Heart left ventricle (tissue), 16 donors: ENCODE measurements around the gene CCNE1. TPM values are rescaled to one million over a fixed set of nuclear protein-coding genes. Genes with fewer than 3 reads are reported as not detected.
"Not testable (repeated sequence)": the region's sequence is repeated elsewhere in the genome, so short reads cannot be mapped to it uniquely, and the experiment has no call there.

Experiments used
- ATAC-seq, 4 donors: fragments of 200-7000 bp; cut with Tn5 transposase; one replicate each; pipeline ENCODE4 v1.9.1; 2020 to 2022; ENCODE audit warnings: moderate library complexity in 4 of 4, mild to moderate bottlenecking in 3 of 4, moderate number of reproducible peaks in 1 of 4
- DNase-seq, 5 donors: peaks; one replicate each; pipeline ENCODE4 v3.0.0-alpha.2; 2020
- H3K27ac ChIP-seq, 12 donors: fragments of 200-600 bp; sonication (generic) in 4 of 12; one replicate each; pipeline versions ENCODE4 v1.5.0 to v1.8.0; 2016 to 2022; ENCODE audit warnings: mild to moderate bottlenecking in 2 of 12
- H3K27me3 ChIP-seq, 9 donors: fragments of 200-600 bp; sonication (generic) in 2 of 9; one replicate each; pipeline versions ENCODE4 v1.5.1 to v1.8.0; 2016 to 2022; ENCODE audit warnings: mild to moderate bottlenecking in 3 of 9
- H3K36me3 ChIP-seq, 9 donors: fragments of 200-600 bp; sonication (generic) in 2 of 9; one replicate each; pipeline versions ENCODE4 v1.5.0 to v1.8.0; 2018 to 2022; ENCODE audit warnings: mild to moderate bottlenecking in 2 of 9
- H3K4me1 ChIP-seq, 12 donors: fragments of 200-600 bp; sonication (generic) in 4 of 12; one replicate each; pipeline versions ENCODE4 v1.5.0 to v1.8.0; 2016 to 2022; ENCODE audit warnings: mild to moderate bottlenecking in 3 of 12
- H3K4me3 ChIP-seq, 12 donors: fragments of 200-600 bp; sonication (generic) in 4 of 12; one replicate each; pipeline versions ENCODE4 v1.5.0 to v1.8.0; 2017 to 2022; ENCODE audit warnings: mild to moderate bottlenecking in 9 of 12, moderate library complexity in 4 of 12
- H3K9me3 ChIP-seq, 12 donors: fragments of 200-600 bp; sonication (generic) in 4 of 12; one replicate each; pipeline versions ENCODE4 v1.5.0 to v1.8.0; 2016 to 2022; ENCODE audit warnings: mild to moderate bottlenecking in 1 of 12
- CTCF ChIP-seq, 12 donors: fragments of 200-600 bp; sonication (generic) in 4 of 12; IDR thresholded peaks; one replicate each; pipeline versions ENCODE4 v1.5.0 to v1.8.0; 2018 to 2022; ENCODE audit warnings: antibody characterized with exemption in 12 of 12, mild to moderate bottlenecking in 5 of 12
- POLR2A ChIP-seq, 2 donors: fragments of 450-650 bp; IDR thresholded peaks; one replicate each; pipeline ENCODE4 v1.6.1; 2017; ENCODE audit warnings: antibody characterized with exemption in 2 of 2, mild to moderate bottlenecking in 2 of 2, moderate library complexity in 2 of 2
- WGBS, 4 donors: extraction: QIAGEN DNeasy Blood & Tissue Kit in 2 of 4; methylation state at CpG; one replicate each; pipeline versions ENCODE4 v1.1.5 to v1.1.7; 2013 to 2018; 5-methylcytosine and 5-hydroxymethylcytosine counted together
- intact Hi-C, 10 donors: fragments of 100-400 bp; cut with DNase I; formaldehyde crosslinking; loops; one replicate each; pipeline versions ENCODE4 v1.11.1 to v1.14.2; 2022
- polyA plus RNA-seq, 2 donors: library from polyadenylated mRNA; stranded (reverse); fragments of 200-250 nt; gene quantifications; one replicate each; pipeline ENCODE4 v1.2.3, GENCODE V29; 2013
- total RNA-seq, 9 donors: library from RNA; depleted of rRNA in 2 of 9; stranded (reverse); fragments of >200 nt in 2 of 9; fragmentation: NEBNext Ultra II Directional in 3 of 9; extraction: Animal tissue kit (Norgen Biotek cat#: 25700) in 3 of 9; gene quantifications; one replicate each; pipeline versions ENCODE4 v1.1.0 to v1.2.4, GENCODE V29; 2016 to 2023
- donor health status: ischemic (EF 13 %, LVEDD 7.1; RV severe dilation, severe dysfunction).
- donor health status: healthy with polysubstance abuse.
- donor health status: DM: no; HTN: yes; CAD: no.
- donor health status: DM: no; HTN: no; CAD: no.
- donor health status: ischemic (EF 25% LVEDD 6.9; RV normal size, moderate dysfunction).
- donor health status: ischemic (EF 25% LVEDD 5.7; RV mildly dilated, moderate dysfunction).
- donor health status: healthy.
- donor health status: DM: yes; HTN: yes; CAD: no.
- donor health status: ischemic (EF 35%, LVEDD 5.7; RV mildly dilated, moderate dysfunction).
- donor health status: nonischemic (EF 11% LVEDD 7.7; RV severe dilation, severe dysfunction).
- donor health status: DM: yes; HTN: yes; CAD: no.
- donor health status: PGD.
- donor health status: ischemic (EF 29% LVEDD 5.4; RV normal size, mild dysfunction).
- donor health status: nonischemic (EF 23%, LVEDD 6.1; RV moderate dilation, normal function).

The CCNE1 gene
- total and polyA plus RNA-seq, 11 donors: 1.3 to 5.4 (median 2.5) TPM

- Histone ChIP-seq H3K4me3 (no peak overlapping the region), H3K9me3 (no peaks in the 10 kb centered on the region), H3K27ac (no peak overlapping the region), H3K4me1 (no peaks in the 10 kb centered on the region), H3K27me3 (no peaks in the 10 kb centered on the region), H3K36me3 (peaks cover 0 to 23% (median 6%) of the 10 kb centered on the region in 9 donors)
- ATAC-seq (no peak), DNase-seq (no peak)
- intact Hi-C loops: loop anchor here in 1 of 10 donors (10.0 kb wide), 1 partner anchor 126 kb away; the partner anchor contains the start of gene URI1
- TF ChIP-seq POLR2A (IDR thresholded peaks at IDR 0.05) (no peak), CTCF (IDR thresholded peaks at IDR 0.05) (no peak)
- 88 to 99% (median 97%) methylated on average over 4 of the region's 4 CpGs for WGBS, 4 donors
Observed at GRCh38 chr19:29819300-29819699, 7.5 kb downstream of the CCNE1 start.

GRCh38 chr19:29819986-29820385 lies 8.2 kb downstream of the CCNE1 start:
- WGBS, 4 donors: 89 to 98% (median 94%) methylated on average over 6 of the region's 6 CpGs
- H3K27me3 ChIP-seq: no peaks in the 10 kb centered on the region

GRCh38 chr19:29823581-29824330 lies 12.0 kb downstream of the CCNE1 start:
- Histone ChIP-seq H3K27ac (no peak overlapping the region), H3K4me1 (no peaks in the 10 kb centered on the region), H3K4me3 (no peak overlapping the region), H3K9me3 (no peaks in the 10 kb centered on the region), H3K36me3 (peaks cover 0 to 23% (median 6%) of the 10 kb centered on the region in 9 donors), H3K27me3 (no peaks in the 10 kb centered on the region)
- TF ChIP-seq CTCF (IDR thresholded peaks at IDR 0.05) (no peak), POLR2A (IDR thresholded peaks at IDR 0.05) (no peak)
- ATAC-seq: no peak
- 95 to 97% (median 96%) methylated on average over 20 of the region's 20 CpGs for WGBS, 4 donors
- intact Hi-C loops: no loop called here
- DNase-seq: no peak

More at GRCh38 chr19:29819986-29820385, 8.2 kb downstream of the CCNE1 start:
- H3K36me3 ChIP-seq: peaks cover 0 to 23% (median 6%) of the 10 kb centered on the region in 9 donors
- H3K4me1 ChIP-seq: no peaks in the 10 kb centered on the region
- H3K4me3 ChIP-seq: no peak overlapping the region
- H3K9me3 ChIP-seq: no peaks in the 10 kb centered on the region
- no peak for ATAC-seq
- intact Hi-C loops: loop anchor here in 1 of 10 donors (10.0 kb wide), 1 partner anchor 125 kb away; the partner anchor contains the start of gene URI1
- no peak for DNase-seq
- TF ChIP-seq POLR2A (IDR thresholded peaks at IDR 0.05) (no peak), CTCF (IDR thresholded peaks at IDR 0.05) (no peak)
- H3K27ac ChIP-seq: no peak overlapping the region

GRCh38 chr19:29825263-29825662 lies 13.5 kb downstream of the CCNE1 start:
- H3K27ac ChIP-seq, ATAC-seq, H3K4me3 ChIP-seq, H3K4me1 ChIP-seq, H3K27me3 ChIP-seq, intact Hi-C loops, DNase-seq, H3K9me3 ChIP-seq: not testable (repeated sequence)
- H3K36me3 ChIP-seq: peaks cover 0 to 23% (median 6%) of the 10 kb centered on the region in 9 donors
- WGBS, 4 donors: 92 to 99% (median 96%) methylated on average over 8 of the region's 8 CpGs
